HepG2 (cell line): ENCODE results near the gene ARHGEF12. TPM values are rescaled to one million over a fixed set of nuclear protein-coding genes. Genes with fewer than 3 reads are reported as not detected.
A peak's percentile ranks its signal among the peaks of the same experiment; 100 is the strongest.

Experiments used
- DBP ChIP-seq: sonication (generic); formaldehyde crosslinking; IDR thresholded peaks from 2 replicates; pipeline ENCODE4 v1.4.0; 2020; ENCODE audit warnings: missing genetic modification reagents; ENCODE audit errors: not compliant biosample characterization
- DMAP1 ChIP-seq: IDR thresholded peaks from 2 replicates; pipeline ENCODE4 v1.6.1; 2016
- DMTF1 ChIP-seq: sonication (generic); formaldehyde crosslinking; IDR thresholded peaks from 2 replicates; pipeline ENCODE4 v1.4.0; 2020; ENCODE audit warnings: mild to moderate bottlenecking, missing genetic modification reagents
- GRHL1 ChIP-seq: sonication (generic); formaldehyde crosslinking; conservative IDR thresholded peaks from 2 replicates; pipeline ENCODE4 v1.8.0; 2022; ENCODE audit warnings: missing genetic modification reagents
- PRDM15 ChIP-seq: sonication (generic); formaldehyde crosslinking; IDR thresholded peaks from 2 replicates; pipeline ENCODE4 v1.4.0; 2020; ENCODE audit warnings: missing genetic modification reagents
- RNF2 ChIP-seq: fragments of 450-650 bp; conservative IDR thresholded peaks from 2 replicates; pipeline ENCODE4 v1.6.1; 2016; ENCODE audit warnings: low read depth
- SETDB1 ChIP-seq: sonication (generic); formaldehyde crosslinking; IDR thresholded peaks from 2 replicates; pipeline ENCODE4 v1.5.1; 2020; ENCODE audit warnings: missing genetic modification reagents, mild to moderate bottlenecking, borderline replicate concordance
- SMAD9 ChIP-seq: sonication (generic); formaldehyde crosslinking; IDR thresholded peaks from 2 replicates; pipeline ENCODE4 v1.5.1; 2020; ENCODE audit warnings: mild to moderate bottlenecking, missing genetic modification reagents
- STAT6 ChIP-seq: sonication (generic); formaldehyde crosslinking; IDR thresholded peaks from 2 replicates; pipeline ENCODE4 v1.4.0; 2020; ENCODE audit warnings: missing genetic modification reagents, mild to moderate bottlenecking, borderline replicate concordance
- TAF1 ChIP-seq: sonication (generic); formaldehyde crosslinking; IDR thresholded peaks from 2 replicates; pipeline ENCODE4 v1.4.0; 2020; ENCODE audit warnings: missing genetic modification reagents
- TAF15 ChIP-seq: fragments of 200-400 bp; formaldehyde crosslinking; IDR thresholded peaks from one replicate; pipeline ENCODE4 v1.6.1; 2018; ENCODE audit warnings: mild to moderate bottlenecking, low read depth, low read length; ENCODE audit not compliant: poor library complexity, severe bottlenecking
- ZKSCAN5 ChIP-seq: sonication (generic); formaldehyde crosslinking; IDR thresholded peaks from 2 replicates; pipeline ENCODE4 v1.5.1; 2020; ENCODE audit warnings: mild to moderate bottlenecking, missing genetic modification reagents
- ZNF382 ChIP-seq: sonication (generic); formaldehyde crosslinking; IDR thresholded peaks from 2 replicates; pipeline ENCODE4 v1.5.0; 2020; ENCODE audit warnings: missing genetic modification reagents, mild to moderate bottlenecking, borderline replicate concordance
- ZNF704 ChIP-seq: sonication (generic); formaldehyde crosslinking; IDR thresholded peaks from 2 replicates; pipeline ENCODE4 v1.8.1; 2023; ENCODE audit warnings: mild to moderate bottlenecking, inconsistent platforms, moderate library complexity, missing genetic modification reagents, borderline replicate concordance
- ZNF780A ChIP-seq: sonication (generic); formaldehyde crosslinking; IDR thresholded peaks from 2 replicates; pipeline ENCODE4 v1.8.0; 2022; ENCODE audit warnings: mild to moderate bottlenecking, missing genetic modification reagents, moderate library complexity
- polyA plus RNA-seq, 8 experiments: library from polyadenylated mRNA; depleted of rRNA in 3 of 8; stranded (reverse) in 7 of 8; unstranded in 1 of 8; fragments of >200 nt; fragmentation: Illumina TruSeq in 4 of 8; extraction: Trizol in 4 of 8; gene quantifications; 2 replicates each; pipeline versions ENCODE4 v1.2.1 to v1.2.3, GENCODE V29; 2011 to 2016; ENCODE audit warnings: low read depth in 4 of 8, missing spikeins in 1 of 8, mixed read lengths in 1 of 8; ENCODE audit not compliant: insufficient read depth in 1 of 8
- total RNA-seq, 5 experiments: library from RNA; depleted of rRNA; stranded (reverse); fragments of >200 nt; fragmentation: Illumina TruSeq; extraction: Trizol; gene quantifications; 2 replicates each; pipeline ENCODE4 v1.2.3, GENCODE V29; 2016; ENCODE audit warnings: low read depth in 1 of 5

Gene ARHGEF12
- total and polyA plus RNA-seq, 2 of the 13 experiments (the other 11 are each of a cell fraction or from before 2014, with no cell fraction given) = 17.9 to 54.4 TPM

GRCh38 chr11:120335908-120336640 lies at the start of gene ARHGEF12 (continued):
- TF ChIP-seq TAF15 (peak; percentile 53), ZNF704 (CRISPR knock-in tag) (no peak), TAF1 (CRISPR knock-in tag) (peak; percentile 66; the same call in 1 of the 2 replicates), ZNF780A (peak; percentile 84), DMAP1 (peak; percentile 94), ZNF382 (CRISPR knock-in tag) (no peak), DMTF1 (no peak), DBP (CRISPR knock-in tag) (no peak), ZKSCAN5 (no peak), SMAD9 (CRISPR knock-in tag) (no peak), SETDB1 (no peak), STAT6 (CRISPR knock-in tag) (no peak), GRHL1 (no peak), PRDM15 (CRISPR knock-in tag) (no peak), RNF2 (peak; percentile 46; the same call in 1 of the 2 replicates)
